Panc1 (cell line): ENCODE measurements around the gene CAMKV. TPM values are rescaled to one million over a fixed set of nuclear protein-coding genes. Genes with fewer than 3 reads are reported as not detected.

ENCODE experiments used
- ATAC-seq: fragments of 200-7000 bp; cut with Tn5 transposase; 2 replicates; pipeline ENCODE4 v1.9.1; 2020; ENCODE audit warnings: mild to moderate bottlenecking, moderate library complexity
- BruUV-seq: library from RNA; stranded (reverse); fragments of 400-500 nt; replicated peaks from 2 replicates; lab custom pipeline; 2021; lab: Mats Ljungman, UMichigan
- CTCF ChIA-PET: fragments of 300-600 bp; sonication (Branson Sonifier 250); formaldehyde crosslinking; loops from one replicate; lab custom pipeline; 2022; ENCODE audit warnings: antibody characterized with exemption; lab: Charles Lee
- POLR2A ChIA-PET: fragments of 300-600 bp; sonication (Branson Sonifier 250); formaldehyde crosslinking; loops from one replicate; lab custom pipeline; 2022; ENCODE audit warnings: antibody characterized with exemption; lab: Charles Lee
- DNase-seq: peaks from one replicate; pipeline ENCODE4 v3.0.0-alpha.2; 2010; ENCODE audit warnings: low read depth, low spot score
- H3K27ac ChIP-seq: 2 replicates; pipeline ENCODE4 v1.5.1; 2011; ENCODE audit warnings: mild to moderate bottlenecking, low read length, inconsistent platforms
- H3K27me3 ChIP-seq: fragments of 200-500 bp; sonication (Bioruptor generic); 2 replicates; pipeline ENCODE4 v1.6.0; 2014; ENCODE audit warnings: low read length, inconsistent platforms; ENCODE audit not compliant: control insufficient read depth, insufficient read depth
- H3K36me3 ChIP-seq: fragments of 200-500 bp; sonication (Bioruptor generic); 2 replicates; pipeline ENCODE4 v1.5.1; 2014; ENCODE audit warnings: inconsistent platforms, mild to moderate bottlenecking, low read length, moderate library complexity; ENCODE audit not compliant: control insufficient read depth, insufficient read depth
- H3K4me1 ChIP-seq: 2 replicates; pipeline ENCODE4 v1.5.1; 2011; ENCODE audit warnings: inconsistent platforms, mild to moderate bottlenecking, low read length, moderate library complexity; ENCODE audit not compliant: control insufficient read depth, insufficient read depth
- H3K4me3 ChIP-seq, 2 experiments: 2 replicates each; pipeline ENCODE4 v1.5.1; 2011 to 2012; ENCODE audit warnings: low read depth in 2 of 2, low read length in 2 of 2, mild to moderate bottlenecking in 2 of 2, inconsistent platforms in 1 of 2, moderate library complexity in 1 of 2
- H3K9me3 ChIP-seq: fragments of 200-500 bp; sonication (Bioruptor generic); 2 replicates; pipeline ENCODE4 v1.5.1; 2014; ENCODE audit warnings: low read depth, mild to moderate bottlenecking, inconsistent platforms, low read length, moderate library complexity; ENCODE audit not compliant: control insufficient read depth, insufficient read depth
- POLR2AphosphoS5 ChIP-seq: IDR thresholded peaks from 2 replicates; pipeline ENCODE4 v1.6.1; 2012; ENCODE audit warnings: mild to moderate bottlenecking, low read depth, low read length, moderate library complexity
- SIN3A ChIP-seq: IDR thresholded peaks from 2 replicates; pipeline ENCODE4 v1.6.1; 2012; ENCODE audit warnings: low read depth, mild to moderate bottlenecking, low read length, moderate library complexity, borderline replicate concordance; ENCODE audit not compliant: insufficient read depth
- TCF7L2 ChIP-seq: IDR thresholded peaks from 2 replicates; pipeline ENCODE4 v1.6.1; 2011; ENCODE audit warnings: mild to moderate bottlenecking, low read depth, low read length, inconsistent platforms
- in situ Hi-C: cut with HindIII; loops from 2 replicates; pipeline ENCODE4 v1.10.0; 2016; ENCODE audit warnings: low sequenced_read_pairs, low pct_unique_long_range_greater_than_20kb
- intact Hi-C: fragments of 100-400 bp; cut with micrococcal nuclease; formaldehyde crosslinking; loops from one replicate; pipeline ENCODE4 v1.10.0; 2022; ENCODE audit not compliant: unreplicated experiment
- total RNA-seq: library from RNA; stranded (reverse); gene quantifications from one replicate; pipeline ENCODE4 v1.2.1, GENCODE V29; 2021; ENCODE audit not compliant: unreplicated experiment
- TF ChIP-seq, protein P1 (sequence below): fragments of 450-650 bp; IDR thresholded peaks from 2 replicates; pipeline ENCODE4 v1.5.1; 2017; ENCODE audit warnings: mild to moderate bottlenecking
- TF ChIP-seq, protein P2 (sequence below), 2 experiments: IDR thresholded peaks; 2 replicates each; pipeline ENCODE4 v1.6.1; 2011 to 2012; ENCODE audit warnings: low read depth in 2 of 2, control low read depth in 1 of 2, low read length in 1 of 2, mild to moderate bottlenecking in 1 of 2, moderate library complexity in 1 of 2; ENCODE audit not compliant: insufficient read depth in 1 of 2

CAMKV gene
- total RNA-seq, 1 experiment from 2014 or later = 0.85 TPM

DNA sequence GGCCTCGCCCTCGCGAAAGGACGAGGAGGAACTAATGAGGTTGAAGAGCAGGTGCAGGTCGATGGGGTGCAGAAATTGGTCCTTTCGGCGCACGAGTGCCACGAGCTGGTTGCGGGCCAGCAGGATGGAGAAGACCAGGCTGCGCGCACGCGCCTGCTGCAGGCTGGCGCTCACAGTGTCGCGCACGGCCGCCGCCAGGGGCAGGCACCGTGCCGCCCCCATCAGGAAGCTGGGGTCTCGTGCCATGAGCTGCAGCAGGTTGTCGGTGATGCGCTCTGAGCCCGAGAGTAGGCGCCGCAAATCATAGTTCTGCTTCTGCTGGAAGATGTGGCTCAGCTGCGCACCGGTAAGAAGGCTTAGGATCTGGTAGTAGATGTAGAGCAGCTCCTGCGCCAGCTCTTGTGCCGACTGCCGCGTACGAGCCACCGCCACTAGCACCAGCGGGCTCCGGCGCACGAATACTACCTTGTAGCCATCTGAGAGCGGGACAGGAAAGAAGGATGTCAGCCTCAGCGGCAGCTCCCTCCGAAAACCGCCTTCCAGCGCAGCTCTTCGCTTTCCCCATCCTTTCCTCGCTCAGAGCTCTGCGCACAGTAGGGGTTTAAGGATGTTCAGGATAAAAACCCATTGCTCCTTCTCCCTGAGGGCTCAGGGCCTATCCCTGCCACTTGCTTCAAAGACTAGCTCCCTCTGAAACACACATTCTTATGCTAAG is 40.9 kb upstream of the CAMKV start:
- TF ChIP-seq, protein P1, sequence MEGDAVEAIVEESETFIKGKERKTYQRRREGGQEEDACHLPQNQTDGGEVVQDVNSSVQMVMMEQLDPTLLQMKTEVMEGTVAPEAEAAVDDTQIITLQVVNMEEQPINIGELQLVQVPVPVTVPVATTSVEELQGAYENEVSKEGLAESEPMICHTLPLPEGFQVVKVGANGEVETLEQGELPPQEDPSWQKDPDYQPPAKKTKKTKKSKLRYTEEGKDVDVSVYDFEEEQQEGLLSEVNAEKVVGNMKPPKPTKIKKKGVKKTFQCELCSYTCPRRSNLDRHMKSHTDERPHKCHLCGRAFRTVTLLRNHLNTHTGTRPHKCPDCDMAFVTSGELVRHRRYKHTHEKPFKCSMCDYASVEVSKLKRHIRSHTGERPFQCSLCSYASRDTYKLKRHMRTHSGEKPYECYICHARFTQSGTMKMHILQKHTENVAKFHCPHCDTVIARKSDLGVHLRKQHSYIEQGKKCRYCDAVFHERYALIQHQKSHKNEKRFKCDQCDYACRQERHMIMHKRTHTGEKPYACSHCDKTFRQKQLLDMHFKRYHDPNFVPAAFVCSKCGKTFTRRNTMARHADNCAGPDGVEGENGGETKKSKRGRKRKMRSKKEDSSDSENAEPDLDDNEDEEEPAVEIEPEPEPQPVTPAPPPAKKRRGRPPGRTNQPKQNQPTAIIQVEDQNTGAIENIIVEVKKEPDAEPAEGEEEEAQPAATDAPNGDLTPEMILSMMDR = no peak
- TF ChIP-seq SIN3A (no peak), POLR2AphosphoS5 (no peak), TCF7L2 (no peak)
- TF ChIP-seq, protein P2, sequence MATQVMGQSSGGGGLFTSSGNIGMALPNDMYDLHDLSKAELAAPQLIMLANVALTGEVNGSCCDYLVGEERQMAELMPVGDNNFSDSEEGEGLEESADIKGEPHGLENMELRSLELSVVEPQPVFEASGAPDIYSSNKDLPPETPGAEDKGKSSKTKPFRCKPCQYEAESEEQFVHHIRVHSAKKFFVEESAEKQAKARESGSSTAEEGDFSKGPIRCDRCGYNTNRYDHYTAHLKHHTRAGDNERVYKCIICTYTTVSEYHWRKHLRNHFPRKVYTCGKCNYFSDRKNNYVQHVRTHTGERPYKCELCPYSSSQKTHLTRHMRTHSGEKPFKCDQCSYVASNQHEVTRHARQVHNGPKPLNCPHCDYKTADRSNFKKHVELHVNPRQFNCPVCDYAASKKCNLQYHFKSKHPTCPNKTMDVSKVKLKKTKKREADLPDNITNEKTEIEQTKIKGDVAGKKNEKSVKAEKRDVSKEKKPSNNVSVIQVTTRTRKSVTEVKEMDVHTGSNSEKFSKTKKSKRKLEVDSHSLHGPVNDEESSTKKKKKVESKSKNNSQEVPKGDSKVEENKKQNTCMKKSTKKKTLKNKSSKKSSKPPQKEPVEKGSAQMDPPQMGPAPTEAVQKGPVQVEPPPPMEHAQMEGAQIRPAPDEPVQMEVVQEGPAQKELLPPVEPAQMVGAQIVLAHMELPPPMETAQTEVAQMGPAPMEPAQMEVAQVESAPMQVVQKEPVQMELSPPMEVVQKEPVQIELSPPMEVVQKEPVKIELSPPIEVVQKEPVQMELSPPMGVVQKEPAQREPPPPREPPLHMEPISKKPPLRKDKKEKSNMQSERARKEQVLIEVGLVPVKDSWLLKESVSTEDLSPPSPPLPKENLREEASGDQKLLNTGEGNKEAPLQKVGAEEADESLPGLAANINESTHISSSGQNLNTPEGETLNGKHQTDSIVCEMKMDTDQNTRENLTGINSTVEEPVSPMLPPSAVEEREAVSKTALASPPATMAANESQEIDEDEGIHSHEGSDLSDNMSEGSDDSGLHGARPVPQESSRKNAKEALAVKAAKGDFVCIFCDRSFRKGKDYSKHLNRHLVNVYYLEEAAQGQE (IDR thresholded peaks at IDR 0.05; ENCODE audit: insufficient read depth in 1 of 2, low read depth in 2 of 2, low read length in 1 of 2) = no peak
- H3K27ac ChIP-seq = no peak overlapping the region
- H3K4me3 ChIP-seq = no peak overlapping the region
- in situ Hi-C loops = no loop called here
- no TSS peak for BruUV-seq
- peaks cover 10% of the 10 kb centered on the region for H3K4me1 ChIP-seq
- intact Hi-C loops = no loop called here
- ChIA-PET POLR2A (interaction anchor here (0.7 kb wide), 1 partner anchor 118 kb away, joined by 3 read pairs; no protein-coding TSS in a partner anchor), CTCF (no interaction called here)
- no peaks in the 10 kb centered on the region for H3K27me3 ChIP-seq
- H3K36me3 ChIP-seq = no peaks in the 10 kb centered on the region
- ATAC-seq (no peak), DNase-seq (no peak)
- no peaks in the 10 kb centered on the region for H3K9me3 ChIP-seq

DNA sequence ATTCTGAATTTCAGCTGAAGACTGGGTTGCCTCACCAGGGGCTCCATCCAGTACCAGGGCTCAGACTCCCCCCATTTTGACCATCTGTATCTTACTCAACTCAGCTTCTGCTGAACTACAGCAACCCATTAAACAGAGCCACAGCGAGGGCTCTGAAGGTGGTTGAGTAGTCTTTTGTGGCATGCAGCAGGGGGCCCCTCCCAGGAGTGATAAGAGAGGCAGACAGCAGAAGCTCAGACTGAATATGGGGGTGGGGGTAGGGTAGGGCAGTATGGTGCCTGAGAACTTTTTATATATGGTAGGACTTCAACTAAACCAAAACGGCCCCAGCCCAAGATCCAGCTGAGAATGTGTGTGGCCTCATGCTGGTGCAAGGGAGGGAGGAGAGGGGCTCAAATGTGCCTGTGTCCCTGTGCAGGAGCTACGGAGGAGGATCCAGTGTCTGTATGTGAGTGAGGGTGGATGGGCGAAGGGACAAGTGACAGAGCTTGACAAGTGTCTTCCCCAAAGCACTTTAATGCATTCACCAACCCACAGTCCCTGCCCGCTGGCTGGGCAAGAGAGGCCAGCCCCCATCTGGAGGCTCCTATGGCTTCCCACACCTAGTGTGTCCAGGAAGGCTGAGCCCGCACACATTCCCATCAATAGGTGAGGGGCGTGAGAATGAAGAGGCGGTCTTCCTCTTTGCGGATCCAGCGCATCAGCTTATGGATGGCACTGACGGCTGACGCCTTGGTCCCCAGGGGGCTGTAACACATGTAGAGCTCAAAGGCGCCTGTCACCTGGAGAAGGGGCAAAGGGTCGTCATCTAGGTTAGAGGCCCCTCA is 38.9 kb upstream of the CAMKV start:
- BruUV-seq = no TSS peak
- Histone ChIP-seq H3K36me3 (no peaks in the 10 kb centered on the region), H3K27ac (no peak overlapping the region), H3K4me1 (peaks cover 14% of the 10 kb centered on the region), H3K27me3 (no peaks in the 10 kb centered on the region), H3K4me3 (no peak overlapping the region), H3K9me3 (no peaks in the 10 kb centered on the region)
- TF ChIP-seq, protein P1 = no peak
- no peak for TF ChIP-seq POLR2AphosphoS5
- no peak for TF ChIP-seq SIN3A
- TF ChIP-seq, protein P2 (IDR thresholded peaks at IDR 0.05; ENCODE audit: insufficient read depth in 1 of 2, low read depth in 2 of 2, low read length in 1 of 2) = no peak
- no peak for TF ChIP-seq TCF7L2
- intact Hi-C loops = loop anchor here (5.0 kb wide), 1 partner anchor 106 kb away; the partner anchor contains the start of gene INKA1
- ChIA-PET POLR2A (no interaction called here), CTCF (interaction anchor here (0.6 kb wide), 1 partner anchor 83 kb away, joined by 7 read pairs; no protein-coding TSS in a partner anchor)
- in situ Hi-C loops = no loop called here
- ATAC-seq (no peak), DNase-seq (no peak)
